Panc1 (cell line): ENCODE data around the gene ITSN2. TPM values are rescaled to one million over a fixed set of nuclear protein-coding genes. Genes with fewer than 3 reads are reported as not detected.

Experiments used
- ATAC-seq: fragments of 200-7000 bp; cut with Tn5 transposase; 2 replicates; pipeline ENCODE4 v1.9.1; 2020; ENCODE audit warnings: mild to moderate bottlenecking, moderate library complexity
- BruUV-seq: library from RNA; stranded (reverse); fragments of 400-500 nt; replicated peaks from 2 replicates; lab custom pipeline; 2021; lab: Mats Ljungman, UMichigan
- CTCF ChIA-PET: fragments of 300-600 bp; sonication (Branson Sonifier 250); formaldehyde crosslinking; loops from one replicate; lab custom pipeline; 2022; ENCODE audit warnings: antibody characterized with exemption; lab: Charles Lee
- POLR2A ChIA-PET: fragments of 300-600 bp; sonication (Branson Sonifier 250); formaldehyde crosslinking; loops from one replicate; lab custom pipeline; 2022; ENCODE audit warnings: antibody characterized with exemption; lab: Charles Lee
- DNase-seq: peaks from one replicate; pipeline ENCODE4 v3.0.0-alpha.2; 2010; ENCODE audit warnings: low read depth, low spot score
- H3K27ac ChIP-seq: 2 replicates; pipeline ENCODE4 v1.5.1; 2011; ENCODE audit warnings: mild to moderate bottlenecking, low read length, inconsistent platforms
- H3K27me3 ChIP-seq: fragments of 200-500 bp; sonication (Bioruptor generic); 2 replicates; pipeline ENCODE4 v1.6.0; 2014; ENCODE audit warnings: low read length, inconsistent platforms; ENCODE audit not compliant: control insufficient read depth, insufficient read depth
- H3K36me3 ChIP-seq: fragments of 200-500 bp; sonication (Bioruptor generic); 2 replicates; pipeline ENCODE4 v1.5.1; 2014; ENCODE audit warnings: inconsistent platforms, mild to moderate bottlenecking, low read length, moderate library complexity; ENCODE audit not compliant: control insufficient read depth, insufficient read depth
- H3K4me1 ChIP-seq: 2 replicates; pipeline ENCODE4 v1.5.1; 2011; ENCODE audit warnings: inconsistent platforms, mild to moderate bottlenecking, low read length, moderate library complexity; ENCODE audit not compliant: control insufficient read depth, insufficient read depth
- H3K4me3 ChIP-seq, 2 experiments: 2 replicates each; pipeline ENCODE4 v1.5.1; 2011 to 2012; ENCODE audit warnings: low read depth in 2 of 2, low read length in 2 of 2, mild to moderate bottlenecking in 2 of 2, inconsistent platforms in 1 of 2, moderate library complexity in 1 of 2
- H3K9me3 ChIP-seq: fragments of 200-500 bp; sonication (Bioruptor generic); 2 replicates; pipeline ENCODE4 v1.5.1; 2014; ENCODE audit warnings: low read depth, mild to moderate bottlenecking, inconsistent platforms, low read length, moderate library complexity; ENCODE audit not compliant: control insufficient read depth, insufficient read depth
- CTCF ChIP-seq: fragments of 450-650 bp; IDR thresholded peaks from 2 replicates; pipeline ENCODE4 v1.5.1; 2017; ENCODE audit warnings: mild to moderate bottlenecking
- POLR2AphosphoS5 ChIP-seq: IDR thresholded peaks from 2 replicates; pipeline ENCODE4 v1.6.1; 2012; ENCODE audit warnings: mild to moderate bottlenecking, low read depth, low read length, moderate library complexity
- REST ChIP-seq, 2 experiments: IDR thresholded peaks; 2 replicates each; pipeline ENCODE4 v1.6.1; 2011 to 2012; ENCODE audit warnings: low read depth in 2 of 2, control low read depth in 1 of 2, low read length in 1 of 2, mild to moderate bottlenecking in 1 of 2, moderate library complexity in 1 of 2; ENCODE audit not compliant: insufficient read depth in 1 of 2
- SIN3A ChIP-seq: IDR thresholded peaks from 2 replicates; pipeline ENCODE4 v1.6.1; 2012; ENCODE audit warnings: low read depth, mild to moderate bottlenecking, low read length, moderate library complexity, borderline replicate concordance; ENCODE audit not compliant: insufficient read depth
- TCF7L2 ChIP-seq: IDR thresholded peaks from 2 replicates; pipeline ENCODE4 v1.6.1; 2011; ENCODE audit warnings: mild to moderate bottlenecking, low read depth, low read length, inconsistent platforms
- in situ Hi-C: cut with HindIII; loops from 2 replicates; pipeline ENCODE4 v1.10.0; 2016; ENCODE audit warnings: low sequenced_read_pairs, low pct_unique_long_range_greater_than_20kb
- intact Hi-C: fragments of 100-400 bp; cut with micrococcal nuclease; formaldehyde crosslinking; loops from one replicate; pipeline ENCODE4 v1.10.0; 2022; ENCODE audit not compliant: unreplicated experiment
- total RNA-seq: library from RNA; stranded (reverse); gene quantifications from one replicate; pipeline ENCODE4 v1.2.1, GENCODE V29; 2021; ENCODE audit not compliant: unreplicated experiment

ITSN2 gene
- total RNA-seq, 1 experiment from 2014 or later = 57.7 TPM

GRCh38 chr2:24404491-24404921 lies 44.2 kb upstream of the ITSN2 start:
- DNase-seq = no peak

GRCh38 chr2:24403832-24404212 lies 43.5 kb upstream of the ITSN2 start:
- intact Hi-C loops (no loop called here), in situ Hi-C loops (no loop called here)
- TF ChIP-seq REST (IDR thresholded peaks at IDR 0.05; ENCODE audit: insufficient read depth in 1 of 2, low read depth in 2 of 2, low read length in 1 of 2) (no peak), SIN3A (no peak), POLR2AphosphoS5 (no peak), CTCF (no peak), TCF7L2 (no peak)
- no peak for DNase-seq
- BruUV-seq = no TSS peak
- H3K9me3 ChIP-seq = no peaks in the 10 kb centered on the region
- CTCF ChIA-PET = no interaction called here
- H3K27me3 ChIP-seq = no peaks in the 10 kb centered on the region
- no peak overlapping the region for H3K4me3 ChIP-seq
- POLR2A ChIA-PET = no interaction called here
- no peaks in the 10 kb centered on the region for H3K36me3 ChIP-seq
- no peak for ATAC-seq
- no peaks in the 10 kb centered on the region for H3K4me1 ChIP-seq
- H3K27ac ChIP-seq = no peak overlapping the region

More at GRCh38 chr2:24404491-24404921, 44.2 kb upstream of the ITSN2 start:
- TF ChIP-seq POLR2AphosphoS5 (no peak), SIN3A (no peak), CTCF (no peak), REST (IDR thresholded peaks at IDR 0.05; ENCODE audit: insufficient read depth in 1 of 2, low read depth in 2 of 2, low read length in 1 of 2) (no peak), TCF7L2 (no peak)
- no TSS peak for BruUV-seq
- Histone ChIP-seq H3K27me3 (no peaks in the 10 kb centered on the region), H3K9me3 (no peaks in the 10 kb centered on the region), H3K27ac (no peak overlapping the region), H3K36me3 (no peaks in the 10 kb centered on the region), H3K4me1 (no peaks in the 10 kb centered on the region), H3K4me3 (no peak overlapping the region)
- intact Hi-C loops (no loop called here), in situ Hi-C loops (no loop called here)
- POLR2A ChIA-PET = interaction anchor here (0.6 kb wide), 1 partner anchor 12 kb away, joined by 13 read pairs; no protein-coding TSS in a partner anchor
- CTCF ChIA-PET = no interaction called here
- no peak for ATAC-seq
